GM13976 (cell line): Measurements from ENCODE around the gene FAM53A.
"Not testable (repeated sequence)": the region's sequence is repeated elsewhere in the genome, so short reads cannot be mapped to it uniquely, and the experiment has no call there.

ENCODE experiments used
- DNase-seq: peaks from one replicate; pipeline ENCODE4 v3.0.0; 2012; ENCODE audit warnings: low spot score
- in situ Hi-C: fragments of 300-500 bp; cut with MboI; formaldehyde crosslinking; loops from one replicate; pipeline ENCODE4 v1.12.0; 2022; ENCODE audit warnings: low sequenced_read_pairs, mixed read lengths, inconsistent platforms; ENCODE audit not compliant: unreplicated experiment
- TF ChIP-seq, protein P1 (sequence below): IDR thresholded peaks from 2 replicates; pipeline ENCODE4 v1.5.1; 2012; ENCODE audit warnings: borderline replicate concordance, mild to moderate bottlenecking; ENCODE audit not compliant: insufficient read depth; ENCODE audit errors: extremely low read depth, missing control alignments, control extremely low read depth

Gene FAM53A

GRCh38 chr4:1608196-1608820 lies 75.8 kb downstream of the FAM53A start:
- in situ Hi-C loops, result no loop called here
- no peak for DNase-seq
- TF ChIP-seq, protein P1, sequence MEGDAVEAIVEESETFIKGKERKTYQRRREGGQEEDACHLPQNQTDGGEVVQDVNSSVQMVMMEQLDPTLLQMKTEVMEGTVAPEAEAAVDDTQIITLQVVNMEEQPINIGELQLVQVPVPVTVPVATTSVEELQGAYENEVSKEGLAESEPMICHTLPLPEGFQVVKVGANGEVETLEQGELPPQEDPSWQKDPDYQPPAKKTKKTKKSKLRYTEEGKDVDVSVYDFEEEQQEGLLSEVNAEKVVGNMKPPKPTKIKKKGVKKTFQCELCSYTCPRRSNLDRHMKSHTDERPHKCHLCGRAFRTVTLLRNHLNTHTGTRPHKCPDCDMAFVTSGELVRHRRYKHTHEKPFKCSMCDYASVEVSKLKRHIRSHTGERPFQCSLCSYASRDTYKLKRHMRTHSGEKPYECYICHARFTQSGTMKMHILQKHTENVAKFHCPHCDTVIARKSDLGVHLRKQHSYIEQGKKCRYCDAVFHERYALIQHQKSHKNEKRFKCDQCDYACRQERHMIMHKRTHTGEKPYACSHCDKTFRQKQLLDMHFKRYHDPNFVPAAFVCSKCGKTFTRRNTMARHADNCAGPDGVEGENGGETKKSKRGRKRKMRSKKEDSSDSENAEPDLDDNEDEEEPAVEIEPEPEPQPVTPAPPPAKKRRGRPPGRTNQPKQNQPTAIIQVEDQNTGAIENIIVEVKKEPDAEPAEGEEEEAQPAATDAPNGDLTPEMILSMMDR, result no peak

- in situ Hi-C loops, DNase-seq: not testable (repeated sequence)
These were observed 76.5 kb downstream of the FAM53A start for GRCh38 chr4:1607436-1608195.

GRCh38 chr4:1604706-1605205 lies 79.4 kb downstream of the FAM53A start:
- in situ Hi-C loops, result no loop called here
- TF ChIP-seq, protein P1, result no peak
- no peak for DNase-seq

GRCh38 chr4:1604181-1604705 lies 79.9 kb downstream of the FAM53A start:
- in situ Hi-C loops, result no loop called here
- TF ChIP-seq, protein P1, result no peak
- DNase-seq, result no peak

GRCh38 chr4:1603413-1604135 lies 80.5 kb downstream of the FAM53A start:
- no peak for DNase-seq
- TF ChIP-seq, protein P1, result no peak
- in situ Hi-C loops, result no loop called here

DNA sequence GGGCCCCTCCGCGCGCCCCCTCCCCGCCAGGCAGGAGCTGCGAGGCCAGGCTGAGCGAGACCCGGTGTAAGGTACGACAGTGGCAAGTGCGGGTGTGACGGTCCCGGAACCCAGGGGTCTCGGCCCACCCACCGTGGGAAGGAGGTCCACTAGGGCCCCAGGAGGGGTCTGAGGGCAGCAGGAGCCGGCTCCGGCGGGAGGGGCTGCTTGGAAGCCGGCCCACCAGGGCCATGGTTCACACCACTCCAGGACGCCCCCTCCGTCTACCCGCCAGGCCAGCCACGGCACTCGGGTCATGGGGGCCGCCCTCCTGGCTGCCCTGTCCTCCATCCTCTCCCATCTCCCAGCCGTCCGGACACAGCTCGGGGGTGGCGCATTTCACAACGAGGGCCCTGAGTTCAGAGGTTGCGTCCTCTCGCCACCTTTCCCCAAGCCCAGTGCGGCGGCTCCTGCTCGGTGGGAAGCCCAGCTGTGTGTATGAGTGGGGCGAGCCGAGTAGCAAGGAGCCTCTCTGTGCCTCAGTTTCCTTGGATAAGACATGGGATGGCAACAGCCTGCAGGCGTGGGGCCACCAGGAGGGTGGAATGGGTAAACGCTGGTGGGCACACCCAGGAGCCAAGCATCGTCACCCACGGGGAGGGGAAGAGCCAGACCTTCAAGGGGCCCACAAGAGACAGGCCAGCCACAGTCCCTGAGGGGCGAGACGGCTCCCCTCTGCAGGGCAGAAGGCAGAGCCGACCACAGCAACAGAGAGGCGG lies 81.3 kb downstream of the FAM53A start:
- TF ChIP-seq, protein P1, result no peak
- DNase-seq, result no peak
- in situ Hi-C loops, result no loop called here
